SK-N-MC (cell line): ENCODE measurements around the gene ACSS2.
"Not testable (repeated sequence)": the region's sequence is repeated elsewhere in the genome, so short reads cannot be mapped to it uniquely, and the experiment has no call there.

Source experiments
- DNase-seq: peaks from one replicate; pipeline ENCODE4 v3.0.0-alpha.2; 2011; ENCODE audit warnings: low read depth, low spot score
- H3K27ac ChIP-seq: fragments of 200-600 bp; sonication (generic); 2 replicates; pipeline ENCODE4 v1.5.1; 2016; ENCODE audit warnings: mixed run types
- H3K36me3 ChIP-seq: fragments of 200-600 bp; sonication (generic); 2 replicates; pipeline ENCODE4 v1.6.1; 2017; ENCODE audit warnings: antibody characterized with exemption, low read length, mixed read lengths; ENCODE audit not compliant: insufficient read depth
- H3K4me3 ChIP-seq: fragments of 200-600 bp; sonication (generic); 2 replicates; pipeline ENCODE4 v1.5.1; 2016
- H3K9ac ChIP-seq: fragments of 200-600 bp; sonication (generic); 2 replicates; pipeline ENCODE4 v1.8.0; 2017; ENCODE audit warnings: mixed run types, mixed read lengths; ENCODE audit not compliant: insufficient read length
- H3K9me3 ChIP-seq: fragments of 200-600 bp; sonication (generic); 2 replicates; pipeline ENCODE4 v1.6.1; 2017; ENCODE audit warnings: low read depth, mild to moderate bottlenecking, antibody characterized with exemption, low read length, moderate library complexity, mixed read lengths
- EZH2 ChIP-seq: fragments of 200-600 bp; sonication (generic); IDR thresholded peaks from one replicate; pipeline ENCODE4 v1.6.1; 2017; ENCODE audit warnings: antibody characterized with exemption
- FOXP2 ChIP-seq: optimal IDR thresholded peaks from 2 replicates; pipeline ENCODE3; 2011; ENCODE audit warnings: mild to moderate bottlenecking, moderate library complexity; ENCODE audit not compliant: insufficient read depth; ENCODE audit errors: extremely low read length, control extremely low read depth
- POLR2AphosphoS5 ChIP-seq: IDR thresholded peaks from 2 replicates; pipeline ENCODE4 v1.6.1; 2012; ENCODE audit warnings: mild to moderate bottlenecking, low read depth, low read length, borderline replicate concordance

The ACSS2 gene

GRCh38 chr20:34871966-34872621 lies 4.3 kb upstream of the ACSS2 start:
- Histone ChIP-seq H3K9me3 (no peaks in the 10 kb centered on the region), H3K9ac (peak overlapping the region; percentile 76), H3K4me3 (peak overlapping the region; percentile 94), H3K27ac (no peak overlapping the region), H3K36me3 (no peaks in the 10 kb centered on the region)
- DNase-seq: no peak
- TF ChIP-seq FOXP2 (no peak), EZH2 (no peak), POLR2AphosphoS5 (no peak)

- Histone ChIP-seq H3K9ac (peak within 1 kb of the TSS; percentile 76), H3K36me3 (no peaks in the 10 kb centered on the region), H3K27ac (no peak within 1 kb of the TSS), H3K9me3 (no peaks in the 10 kb centered on the region), H3K4me3 (peak within 1 kb of the TSS; percentile 94)
- DNase-seq: no peak
- TF ChIP-seq POLR2AphosphoS5 (peak; percentile 62), FOXP2 (no peak)
These were observed 3.7 kb upstream of the ACSS2 start, which contains the start of gene GGT7 for GRCh38 chr20:34872622-34873224. GGT7 (minus strand) TSS chr20:34872856; CDS start chr20:34872815, 41 bp downstream.

GRCh38 chr20:34873583-34874093 lies 2.8 kb upstream of the ACSS2 start:
- H3K9me3 ChIP-seq: no peaks in the 10 kb centered on the region
- H3K36me3 ChIP-seq: no peaks in the 10 kb centered on the region
- no peak overlapping the region for H3K27ac ChIP-seq
- TF ChIP-seq FOXP2: no peak
- TF ChIP-seq POLR2AphosphoS5: no peak
- TF ChIP-seq EZH2: no peak
- no peak overlapping the region for H3K9ac ChIP-seq
- no peak overlapping the region; the same call in 1 of the 2 replicates for H3K4me3 ChIP-seq
- no peak for DNase-seq

- DNase-seq: peak; percentile 71
- Histone ChIP-seq H3K9ac (no peak overlapping the region), H3K9me3 (no peaks in the 10 kb centered on the region), H3K27ac (no peak overlapping the region), H3K4me3 (no peak overlapping the region), H3K36me3 (no peaks in the 10 kb centered on the region)
- TF ChIP-seq FOXP2 (no peak), EZH2 (no peak), POLR2AphosphoS5 (no peak)
These were observed 2.2 kb upstream of the ACSS2 start for GRCh38 chr20:34874094-34874654.

GRCh38 chr20:34875642-34876405 lies 588 bp upstream of the ACSS2 start:
- Histone ChIP-seq H3K36me3 (no peaks in the 10 kb centered on the region), H3K27ac (no peak overlapping the region), H3K4me3 (peak overlapping the region; percentile 89), H3K9ac (no peak overlapping the region), H3K9me3 (no peaks in the 10 kb centered on the region)
- TF ChIP-seq POLR2AphosphoS5 (no peak), EZH2 (no peak), FOXP2 (no peak)
- DNase-seq: no peak

GRCh38 chr20:34880215-34880850 lies 3.9 kb downstream of the ACSS2 start:
- no peak for DNase-seq
- Histone ChIP-seq H3K4me3 (no peak overlapping the region), H3K9me3 (no peaks in the 10 kb centered on the region), H3K27ac (no peak overlapping the region), H3K9ac (no peak overlapping the region), H3K36me3 (peaks cover 4% of the 10 kb centered on the region)
- TF ChIP-seq POLR2AphosphoS5 (no peak), EZH2 (no peak), FOXP2 (no peak)

GRCh38 chr20:34880971-34881370 lies 4.6 kb downstream of the ACSS2 start:
- H3K36me3 ChIP-seq, H3K4me3 ChIP-seq, H3K9me3 ChIP-seq, DNase-seq, H3K9ac ChIP-seq, H3K27ac ChIP-seq: not testable (repeated sequence)

GRCh38 chr20:34881689-34882088 lies 5.3 kb downstream of the ACSS2 start:
- Histone ChIP-seq H3K9me3 (no peaks in the 10 kb centered on the region), H3K36me3 (peaks cover 4% of the 10 kb centered on the region), H3K4me3 (no peak overlapping the region), H3K27ac (no peak overlapping the region), H3K9ac (no peak overlapping the region)
- no peak for TF ChIP-seq POLR2AphosphoS5
- no peak for TF ChIP-seq FOXP2
- no peak for TF ChIP-seq EZH2
- DNase-seq: no peak
